ENCODE results near the gene CADPS. TPM values are rescaled to one million over a fixed set of nuclear protein-coding genes. Genes with fewer than 3 reads are reported as not detected.

CADPS gene
- polyA plus RNA-seq, 1 donor from 2014 or later: 118 TPM

DNA sequence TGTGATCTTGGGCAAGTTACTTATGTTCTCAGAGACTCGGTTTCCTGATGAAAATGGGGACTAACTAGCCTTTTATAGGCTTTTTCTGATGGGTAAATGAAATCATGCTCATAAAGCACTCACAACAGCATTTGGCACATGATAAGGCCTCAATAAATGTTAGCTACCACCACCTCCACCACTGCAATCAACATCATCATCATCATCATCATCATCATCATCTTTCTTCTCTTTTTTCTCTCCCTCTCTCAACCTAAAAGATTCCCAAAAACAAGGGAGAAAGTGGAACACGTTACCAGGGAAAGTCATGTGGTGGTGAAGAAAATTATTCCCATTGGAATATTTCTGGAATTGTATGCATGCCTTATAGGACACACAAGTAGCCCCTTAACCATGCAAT, 468.3 kb downstream of the CADPS start:
- no peaks in the 10 kb centered on the region for H4K20me1 ChIP-seq (ENCODE audit: insufficient read depth)
- H3K36me3 ChIP-seq (ENCODE audit: insufficient read depth, low read length): no peaks in the 10 kb centered on the region
- H3K9me3 ChIP-seq (ENCODE audit: low read length): no peaks in the 10 kb centered on the region
- H3K27me3 ChIP-seq (ENCODE audit: insufficient read depth, low read depth, low read length): peaks cover 13% of the 10 kb centered on the region
- H3K4me2 ChIP-seq (ENCODE audit: low read length): no peak overlapping the region
- no peak overlapping the region for H2AFZ ChIP-seq (ENCODE audit: low read depth, low read length)
- no peaks in the 10 kb centered on the region for H3F3A ChIP-seq (ENCODE audit: insufficient read depth, low read length, poor library complexity, severe bottlenecking)
- no peak for TF ChIP-seq RAD21 (conservative IDR thresholded peaks at IDR 0.05)
- no peak for TF ChIP-seq TAF1 (IDR thresholded peaks at IDR 0.05; ENCODE audit: low read depth)
- TF ChIP-seq, protein P1, sequence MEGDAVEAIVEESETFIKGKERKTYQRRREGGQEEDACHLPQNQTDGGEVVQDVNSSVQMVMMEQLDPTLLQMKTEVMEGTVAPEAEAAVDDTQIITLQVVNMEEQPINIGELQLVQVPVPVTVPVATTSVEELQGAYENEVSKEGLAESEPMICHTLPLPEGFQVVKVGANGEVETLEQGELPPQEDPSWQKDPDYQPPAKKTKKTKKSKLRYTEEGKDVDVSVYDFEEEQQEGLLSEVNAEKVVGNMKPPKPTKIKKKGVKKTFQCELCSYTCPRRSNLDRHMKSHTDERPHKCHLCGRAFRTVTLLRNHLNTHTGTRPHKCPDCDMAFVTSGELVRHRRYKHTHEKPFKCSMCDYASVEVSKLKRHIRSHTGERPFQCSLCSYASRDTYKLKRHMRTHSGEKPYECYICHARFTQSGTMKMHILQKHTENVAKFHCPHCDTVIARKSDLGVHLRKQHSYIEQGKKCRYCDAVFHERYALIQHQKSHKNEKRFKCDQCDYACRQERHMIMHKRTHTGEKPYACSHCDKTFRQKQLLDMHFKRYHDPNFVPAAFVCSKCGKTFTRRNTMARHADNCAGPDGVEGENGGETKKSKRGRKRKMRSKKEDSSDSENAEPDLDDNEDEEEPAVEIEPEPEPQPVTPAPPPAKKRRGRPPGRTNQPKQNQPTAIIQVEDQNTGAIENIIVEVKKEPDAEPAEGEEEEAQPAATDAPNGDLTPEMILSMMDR (IDR thresholded peaks at IDR 0.05; ENCODE audit: poor library complexity, severe bottlenecking): no peak
- TF ChIP-seq EP300 (conservative IDR thresholded peaks at IDR 0.05; ENCODE audit: poor library complexity, severe bottlenecking): no peak
- TF ChIP-seq POLR2AphosphoS5 (IDR thresholded peaks at IDR 0.05): no peak
- no peak for TF ChIP-seq MXI1 (conservative IDR thresholded peaks at IDR 0.05; ENCODE audit: poor library complexity, severe bottlenecking)
- TF ChIP-seq, protein P2, sequence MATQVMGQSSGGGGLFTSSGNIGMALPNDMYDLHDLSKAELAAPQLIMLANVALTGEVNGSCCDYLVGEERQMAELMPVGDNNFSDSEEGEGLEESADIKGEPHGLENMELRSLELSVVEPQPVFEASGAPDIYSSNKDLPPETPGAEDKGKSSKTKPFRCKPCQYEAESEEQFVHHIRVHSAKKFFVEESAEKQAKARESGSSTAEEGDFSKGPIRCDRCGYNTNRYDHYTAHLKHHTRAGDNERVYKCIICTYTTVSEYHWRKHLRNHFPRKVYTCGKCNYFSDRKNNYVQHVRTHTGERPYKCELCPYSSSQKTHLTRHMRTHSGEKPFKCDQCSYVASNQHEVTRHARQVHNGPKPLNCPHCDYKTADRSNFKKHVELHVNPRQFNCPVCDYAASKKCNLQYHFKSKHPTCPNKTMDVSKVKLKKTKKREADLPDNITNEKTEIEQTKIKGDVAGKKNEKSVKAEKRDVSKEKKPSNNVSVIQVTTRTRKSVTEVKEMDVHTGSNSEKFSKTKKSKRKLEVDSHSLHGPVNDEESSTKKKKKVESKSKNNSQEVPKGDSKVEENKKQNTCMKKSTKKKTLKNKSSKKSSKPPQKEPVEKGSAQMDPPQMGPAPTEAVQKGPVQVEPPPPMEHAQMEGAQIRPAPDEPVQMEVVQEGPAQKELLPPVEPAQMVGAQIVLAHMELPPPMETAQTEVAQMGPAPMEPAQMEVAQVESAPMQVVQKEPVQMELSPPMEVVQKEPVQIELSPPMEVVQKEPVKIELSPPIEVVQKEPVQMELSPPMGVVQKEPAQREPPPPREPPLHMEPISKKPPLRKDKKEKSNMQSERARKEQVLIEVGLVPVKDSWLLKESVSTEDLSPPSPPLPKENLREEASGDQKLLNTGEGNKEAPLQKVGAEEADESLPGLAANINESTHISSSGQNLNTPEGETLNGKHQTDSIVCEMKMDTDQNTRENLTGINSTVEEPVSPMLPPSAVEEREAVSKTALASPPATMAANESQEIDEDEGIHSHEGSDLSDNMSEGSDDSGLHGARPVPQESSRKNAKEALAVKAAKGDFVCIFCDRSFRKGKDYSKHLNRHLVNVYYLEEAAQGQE (IDR thresholded peaks at IDR 0.05; ENCODE audit: borderline replicate concordance): no peak
- TF ChIP-seq EZH2 (IDR thresholded peaks at IDR 0.05; ENCODE audit: borderline replicate concordance, insufficient read depth, low read length, poor library complexity, severe bottlenecking): no peak
- H3K9me2 ChIP-seq (ENCODE audit: insufficient read depth, low read length): no peaks in the 10 kb centered on the region
- no peaks in the 10 kb centered on the region for H3K79me2 ChIP-seq (replicated peaks; ENCODE audit: insufficient read depth, low read length)
- H3K27ac ChIP-seq (ENCODE audit: low read length): no peak overlapping the region
- H3K4me3 ChIP-seq (ENCODE audit: low read length): no peak overlapping the region
- no peak overlapping the region for H3K9ac ChIP-seq (ENCODE audit: low read length)

DNA sequence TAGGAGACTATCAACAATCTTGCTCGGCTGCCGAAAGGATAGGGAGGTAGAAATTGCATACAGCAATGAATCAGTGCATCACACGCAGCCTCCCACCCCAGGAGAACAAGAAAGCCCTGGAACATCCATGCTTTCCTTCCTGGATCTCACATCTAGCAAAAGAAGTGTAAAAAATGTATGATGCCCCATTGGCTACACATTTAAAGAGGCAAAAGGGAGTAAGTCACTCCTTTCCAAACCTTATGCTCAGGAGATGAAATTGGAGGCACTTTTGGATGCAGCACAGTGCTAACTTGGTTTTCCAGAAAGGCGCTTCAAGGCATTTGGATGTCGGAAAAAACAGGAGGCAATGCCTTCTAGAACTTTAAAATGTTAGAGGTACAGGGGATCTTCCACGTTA, 469.6 kb downstream of the CADPS start:
- Histone ChIP-seq H3K9me2 (ENCODE audit: insufficient read depth, low read length) (no peaks in the 10 kb centered on the region), H3K4me2 (ENCODE audit: low read length) (no peak overlapping the region), H3K27ac (ENCODE audit: low read length) (no peak overlapping the region), H3K9ac (ENCODE audit: low read length) (no peak overlapping the region), H3K27me3 (ENCODE audit: insufficient read depth, low read depth, low read length) (peaks cover 13% of the 10 kb centered on the region), H3F3A (ENCODE audit: insufficient read depth, low read length, poor library complexity, severe bottlenecking) (no peaks in the 10 kb centered on the region), H2AFZ (ENCODE audit: low read depth, low read length) (no peak overlapping the region), H4K20me1 (ENCODE audit: insufficient read depth) (no peaks in the 10 kb centered on the region), H3K36me3 (ENCODE audit: insufficient read depth, low read length) (no peaks in the 10 kb centered on the region), H3K79me2 (replicated peaks; ENCODE audit: insufficient read depth, low read length) (no peaks in the 10 kb centered on the region), H3K9me3 (ENCODE audit: low read length) (no peaks in the 10 kb centered on the region), H3K4me3 (ENCODE audit: low read length) (no peak overlapping the region)
- no peak for TF ChIP-seq TAF1 (IDR thresholded peaks at IDR 0.05; ENCODE audit: low read depth)
- TF ChIP-seq SMC3 (conservative IDR thresholded peaks at IDR 0.05; ENCODE audit: poor library complexity): no peak
- TF ChIP-seq, protein P1 (IDR thresholded peaks at IDR 0.05; ENCODE audit: poor library complexity, severe bottlenecking): no peak
- TF ChIP-seq RAD21 (conservative IDR thresholded peaks at IDR 0.05): no peak
- TF ChIP-seq, protein P2 (IDR thresholded peaks at IDR 0.05; ENCODE audit: borderline replicate concordance): no peak
- no peak for TF ChIP-seq POLR2AphosphoS5 (IDR thresholded peaks at IDR 0.05)
- no peak for TF ChIP-seq EP300 (conservative IDR thresholded peaks at IDR 0.05; ENCODE audit: poor library complexity, severe bottlenecking)
- TF ChIP-seq EZH2 (IDR thresholded peaks at IDR 0.05; ENCODE audit: borderline replicate concordance, insufficient read depth, low read length, poor library complexity, severe bottlenecking): no peak
- TF ChIP-seq MXI1 (conservative IDR thresholded peaks at IDR 0.05; ENCODE audit: poor library complexity, severe bottlenecking): no peak

All from neural cell (in vitro differentiated cells).